GM19438 (cell line): ENCODE data around the gene RANBP10.
"Not testable (repeated sequence)": the region's sequence is repeated elsewhere in the genome, so short reads cannot be mapped to it uniquely, and the experiment has no call there.

Source experiments
- ATAC-seq: cut with Tn5 transposase; IDR thresholded peaks from one replicate; pipeline ENCODE4 v1.9.1; 2021; ENCODE audit warnings: low read depth; ENCODE audit not compliant: unreplicated experiment

Gene RANBP10

DNA sequence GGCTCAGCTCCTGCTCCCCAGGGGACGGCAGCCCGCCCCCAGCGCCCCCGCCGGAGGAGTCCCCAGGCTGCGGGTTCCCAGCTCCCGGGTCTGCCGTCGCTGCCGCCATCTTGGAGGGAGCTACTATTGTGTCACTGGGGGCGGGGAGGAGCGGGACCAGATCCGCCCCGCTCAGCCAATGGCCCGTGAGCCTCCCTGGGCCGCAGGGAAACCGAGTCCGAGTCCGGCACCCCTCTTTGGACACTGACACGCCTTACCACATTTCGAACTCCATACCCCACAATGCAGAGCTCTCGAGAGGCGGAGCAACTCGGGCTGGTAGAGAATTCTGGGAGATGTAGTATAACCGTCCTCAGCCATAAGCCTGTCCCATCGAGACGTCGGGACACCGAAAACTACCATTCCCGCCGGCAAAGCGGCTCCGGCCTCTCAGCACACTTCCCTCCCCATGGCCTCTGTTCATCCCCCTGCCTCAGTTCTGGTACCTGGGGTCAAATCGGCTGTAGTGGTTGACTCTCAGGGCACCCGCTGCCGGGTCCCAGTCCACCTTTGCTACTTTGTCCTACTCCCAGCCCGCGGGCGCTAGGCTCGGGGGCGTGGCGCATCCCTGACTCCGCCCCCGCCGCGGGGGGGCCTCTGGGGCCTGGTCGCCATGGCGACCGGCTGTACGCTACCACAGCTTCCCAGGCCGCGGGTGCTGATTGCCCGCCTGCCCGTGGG, at the start of gene RANBP10, which contains the start of gene TSNAXIP1:
Gene RANBP10, minus strand, starts transcription at position 133 of the 720 bp plus-strand sequence. Its CDS starts 24 bp downstream, at position 109.
Gene TSNAXIP1, plus strand, starts transcription at position 462 of the 720 bp plus-strand sequence. CDS start 261 bp downstream, outside the sequence.
- ATAC-seq = peak; percentile 93

DNA sequence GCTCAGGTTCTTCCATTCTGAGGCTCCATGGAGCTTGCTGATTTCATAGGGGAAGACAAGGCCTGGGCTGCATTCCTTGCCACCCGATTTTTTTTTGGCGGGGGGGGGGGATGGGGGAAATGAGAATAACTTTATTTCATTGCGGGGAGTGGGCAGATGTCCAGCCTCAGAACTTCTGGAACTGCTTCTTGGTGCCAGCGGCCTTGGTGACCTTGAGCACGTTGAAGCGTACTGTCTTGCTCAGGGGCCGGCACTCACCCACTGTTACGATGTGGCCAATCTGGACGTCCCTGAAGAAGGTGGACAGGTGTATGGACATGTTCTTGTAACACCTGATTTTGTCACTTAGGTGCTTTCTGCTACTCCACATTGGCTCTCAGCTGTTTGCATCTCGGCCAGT, 49.4 kb upstream of the RANBP10 start:
- no peak for ATAC-seq

DNA sequence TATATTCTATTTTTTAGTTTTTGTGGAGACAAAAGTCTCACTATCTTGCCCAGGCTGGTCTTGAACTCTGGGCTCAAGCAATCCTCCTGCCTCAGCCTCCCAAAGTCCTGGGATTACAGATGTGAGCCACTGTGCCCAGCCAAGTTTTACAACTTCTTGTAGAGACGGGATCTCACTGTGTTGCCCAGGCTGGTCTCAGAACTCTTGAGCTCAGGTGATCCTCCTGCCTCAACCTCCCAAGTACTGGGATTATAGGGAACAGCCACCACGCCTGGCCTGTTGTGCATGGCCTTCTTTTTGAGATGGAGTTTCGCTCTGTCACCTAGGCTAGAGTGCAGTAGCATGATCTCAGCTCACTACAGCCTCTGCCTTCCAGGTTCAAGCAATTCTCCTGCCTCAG, 47.3 kb upstream of the RANBP10 start:
- no peak for ATAC-seq

DNA sequence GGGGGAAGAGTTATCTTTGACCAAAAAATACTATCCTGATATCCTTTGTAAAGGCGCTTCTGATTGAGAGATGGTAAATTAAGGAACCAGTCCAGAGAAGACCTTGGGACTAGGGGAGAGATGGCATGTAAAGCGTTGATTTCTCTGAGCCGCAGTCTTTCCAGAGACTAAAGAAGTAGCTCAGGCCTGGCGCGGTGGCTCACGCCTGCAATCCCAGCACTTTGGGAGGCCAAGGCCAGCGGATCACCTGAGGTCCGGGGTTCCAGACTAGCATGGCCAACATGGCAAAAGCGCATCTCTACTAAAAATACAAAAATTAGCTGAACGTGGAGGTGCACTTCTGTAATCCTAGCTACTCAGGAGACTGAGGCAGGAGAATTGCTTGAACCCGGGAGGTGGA, 41.8 kb upstream of the RANBP10 start:
- ATAC-seq = no peak

DNA sequence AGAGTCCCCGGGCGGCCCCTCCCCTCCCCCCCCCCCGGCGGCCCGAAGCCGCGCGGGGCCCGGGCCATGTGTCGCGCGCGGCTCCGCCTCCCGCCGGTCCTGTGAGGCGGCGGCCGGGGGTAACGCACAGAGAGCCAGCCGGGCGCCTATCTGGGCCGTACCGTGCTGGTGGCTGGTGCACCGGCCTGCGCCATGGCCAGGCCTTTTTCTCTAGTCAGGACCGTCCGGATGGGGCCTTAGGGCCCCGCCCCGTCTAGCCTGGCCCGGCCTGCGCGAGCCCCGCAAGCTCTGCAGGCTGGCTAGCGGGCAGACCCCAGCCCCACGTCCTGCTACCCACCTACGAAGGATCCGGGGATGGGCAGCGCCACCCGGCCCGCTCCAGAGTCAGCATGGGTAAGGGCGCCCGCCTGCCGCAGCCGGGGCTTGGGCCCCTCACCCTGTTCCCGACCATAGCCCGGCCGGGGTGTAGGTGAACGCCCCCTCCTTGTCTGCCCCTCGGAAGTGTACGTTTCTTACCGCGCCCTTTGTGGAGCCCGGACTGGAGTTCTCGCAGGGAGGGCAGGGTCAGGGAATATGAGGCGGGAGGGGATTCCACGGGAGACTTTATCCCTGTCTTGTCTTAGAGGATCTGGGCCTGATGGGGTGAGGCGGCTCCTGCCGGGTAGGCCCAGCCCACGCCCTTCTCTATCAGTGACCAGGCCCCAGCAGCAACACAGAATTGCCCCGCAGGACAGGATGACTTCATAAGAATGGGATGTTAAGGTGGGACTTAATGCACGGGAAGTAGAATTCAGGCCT, 40.9 kb upstream of the RANBP10 start, which contains the start of gene CENPT:
Gene CENPT, minus strand, starts transcription at position 630 of the 798 bp plus-strand sequence. CDS start 13,834 bp downstream, outside the sequence.
- ATAC-seq = peak; percentile 24

DNA sequence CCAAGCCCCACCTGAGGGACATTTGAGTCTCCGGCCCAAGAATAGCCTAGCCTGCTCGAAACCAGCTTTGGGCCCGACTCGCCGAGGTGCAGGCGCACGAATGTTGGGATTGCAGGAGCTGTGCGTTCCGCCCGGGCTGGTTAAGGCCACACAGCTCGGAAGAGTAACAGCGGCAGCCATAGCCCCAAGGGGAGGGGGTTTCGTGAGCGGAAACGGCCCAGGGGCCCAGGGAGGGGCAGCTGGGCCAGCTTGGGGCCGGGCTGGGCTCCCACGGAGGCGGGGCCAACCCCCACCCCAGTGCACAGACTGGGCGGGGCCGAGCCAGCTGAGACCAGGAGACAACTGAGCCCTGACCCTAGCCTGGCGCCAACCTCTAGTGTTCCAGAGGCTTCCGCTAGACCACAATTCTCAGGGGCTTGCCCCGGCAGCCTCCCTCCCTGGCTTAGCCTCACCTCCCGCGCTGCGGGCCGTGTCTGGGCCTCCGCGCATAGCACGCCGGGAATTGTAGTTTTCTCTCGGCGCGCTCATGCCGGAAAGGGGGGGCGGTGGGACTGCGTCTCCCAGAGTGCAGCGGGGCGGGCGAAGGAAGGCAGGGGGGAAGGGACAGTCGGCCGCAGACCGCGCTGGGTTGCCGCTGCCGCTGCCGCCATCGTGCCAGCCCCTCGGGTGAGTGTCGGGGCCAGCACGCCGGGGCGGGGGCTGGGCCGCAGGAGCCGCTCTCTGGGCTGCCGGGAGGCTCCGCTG, 40.1 kb upstream of the RANBP10 start, which contains the start of gene NUTF2:
Gene NUTF2, plus strand, starts transcription at position 614 of the 744 bp plus-strand sequence. CDS start 18,198 bp downstream, outside the sequence.
- peak; percentile 53 for ATAC-seq

DNA sequence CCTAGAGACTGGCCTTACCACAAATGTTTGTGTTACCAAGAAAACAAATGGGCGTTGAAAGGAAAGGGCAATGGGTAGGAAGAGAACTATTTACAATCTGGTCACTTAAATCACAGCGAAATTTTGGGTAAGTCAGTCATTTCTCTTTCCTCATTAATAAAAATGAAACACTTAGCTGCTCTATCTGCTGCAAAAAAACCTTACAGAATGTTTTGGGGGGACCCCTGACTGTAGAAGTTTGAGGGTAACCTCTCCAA, 39.6 kb upstream of the RANBP10 start:
- no peak for ATAC-seq

DNA sequence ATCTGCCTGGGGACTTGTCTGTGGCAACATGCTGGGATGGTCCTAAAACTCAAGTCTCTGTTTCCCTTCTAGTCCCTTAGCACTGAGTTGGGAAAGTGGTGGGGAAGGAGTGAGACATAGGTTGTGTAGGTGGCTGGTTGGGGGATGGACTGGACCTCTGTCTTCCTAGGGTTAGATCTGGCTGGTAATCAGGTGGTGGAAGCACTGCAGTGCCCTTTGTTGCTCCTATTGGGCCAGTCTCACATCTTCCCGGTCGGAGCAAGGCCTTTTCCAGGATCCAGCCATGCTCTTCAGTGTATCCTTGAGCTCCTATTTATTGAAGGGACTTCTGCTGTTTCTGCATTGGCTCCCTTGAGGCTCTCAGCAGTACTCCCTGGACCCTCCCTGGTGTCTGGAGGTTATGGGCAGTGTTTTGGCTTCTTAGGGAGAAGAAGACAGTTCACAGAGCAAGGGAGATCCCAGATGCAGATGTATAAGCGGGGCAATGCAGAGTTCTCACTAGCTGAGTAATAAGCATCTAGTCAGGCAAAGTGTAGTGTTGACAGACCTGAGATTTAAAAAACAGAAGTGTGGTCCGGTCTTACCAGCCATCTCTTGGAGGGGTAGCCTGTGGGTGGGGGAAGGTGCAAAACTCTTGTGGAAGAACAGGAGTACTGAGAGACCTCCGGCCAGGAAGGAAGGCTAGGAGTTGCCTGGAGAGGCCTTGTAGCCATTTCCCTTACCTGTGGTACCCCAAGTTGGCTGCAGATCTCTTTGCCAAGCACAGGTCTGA, 39.1 kb upstream of the RANBP10 start:
- ATAC-seq = no peak

DNA sequence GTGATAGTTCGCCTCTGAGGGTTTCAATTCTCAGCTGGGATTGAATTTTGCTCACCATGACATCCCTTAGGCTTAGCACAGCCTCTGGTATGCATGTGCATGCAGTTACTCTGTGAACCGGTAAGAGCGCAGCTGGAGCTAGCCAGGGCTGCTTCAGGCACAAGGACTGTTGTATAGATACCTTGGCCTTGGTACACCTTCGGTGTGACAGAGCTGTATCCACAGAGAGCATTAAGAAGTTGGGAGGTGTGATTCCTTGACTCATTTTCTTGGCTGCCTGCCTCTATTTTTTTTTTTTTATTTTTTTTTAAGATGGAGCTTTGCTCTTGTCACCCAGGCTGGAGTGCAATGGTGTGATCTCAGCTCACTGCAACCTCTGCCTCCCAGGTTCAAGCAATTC, 38.1 kb upstream of the RANBP10 start:
- no peak for ATAC-seq

DNA sequence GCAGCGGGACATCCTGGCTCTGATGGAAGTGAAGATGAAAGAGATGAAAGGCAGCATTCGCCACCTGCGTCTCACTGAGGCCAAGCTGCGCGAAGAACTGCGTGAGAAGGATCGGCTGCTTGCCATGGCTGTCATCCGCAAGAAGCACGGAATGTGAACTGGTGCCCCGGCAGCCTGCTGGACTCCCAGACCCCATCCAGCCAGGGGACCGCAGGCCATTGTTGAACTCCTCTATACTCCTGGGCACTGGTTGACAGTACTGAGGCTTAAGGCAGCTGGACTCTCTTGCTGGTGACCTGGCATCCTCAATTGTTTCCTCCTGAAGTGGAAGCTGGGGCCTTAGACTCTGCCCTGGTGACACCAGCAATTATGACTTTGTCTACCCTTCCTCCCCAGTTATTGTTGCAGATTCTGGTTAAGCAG, 37.0 kb upstream of the RANBP10 start:
- ATAC-seq = no peak

DNA sequence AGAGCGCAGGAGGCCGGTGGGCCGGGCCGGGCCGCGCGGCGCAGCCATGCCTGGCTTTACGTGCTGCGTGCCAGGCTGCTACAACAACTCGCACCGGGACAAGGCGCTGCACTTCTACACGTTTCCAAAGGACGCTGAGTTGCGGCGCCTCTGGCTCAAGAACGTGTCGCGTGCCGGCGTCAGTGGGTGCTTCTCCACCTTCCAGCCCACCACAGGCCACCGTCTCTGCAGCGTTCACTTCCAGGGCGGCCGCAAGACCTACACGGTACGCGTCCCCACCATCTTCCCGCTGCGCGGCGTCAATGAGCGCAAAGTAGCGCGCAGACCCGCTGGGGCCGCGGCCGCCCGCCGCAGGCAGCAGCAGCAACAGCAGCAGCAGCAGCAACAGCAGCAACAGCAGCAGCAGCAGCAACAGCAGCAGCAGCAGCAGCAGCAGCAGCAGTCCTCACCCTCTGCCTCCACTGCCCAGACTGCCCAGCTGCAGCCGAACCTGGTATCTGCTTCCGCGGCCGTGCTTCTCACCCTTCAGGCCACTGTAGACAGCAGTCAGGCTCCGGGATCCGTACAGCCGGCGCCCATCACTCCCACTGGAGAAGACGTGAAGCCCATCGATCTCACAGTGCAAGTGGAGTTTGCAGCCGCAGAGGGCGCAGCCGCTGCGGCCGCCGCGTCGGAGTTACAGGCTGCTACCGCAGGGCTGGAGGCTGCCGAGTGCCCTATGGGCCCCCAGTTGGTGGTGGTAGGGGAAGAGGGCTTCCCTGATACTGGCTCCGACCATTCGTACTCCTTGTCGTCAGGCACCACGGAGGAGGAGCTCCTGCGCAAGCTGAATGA, 36.4 kb upstream of the RANBP10 start:
- peak; percentile 13 for ATAC-seq

DNA sequence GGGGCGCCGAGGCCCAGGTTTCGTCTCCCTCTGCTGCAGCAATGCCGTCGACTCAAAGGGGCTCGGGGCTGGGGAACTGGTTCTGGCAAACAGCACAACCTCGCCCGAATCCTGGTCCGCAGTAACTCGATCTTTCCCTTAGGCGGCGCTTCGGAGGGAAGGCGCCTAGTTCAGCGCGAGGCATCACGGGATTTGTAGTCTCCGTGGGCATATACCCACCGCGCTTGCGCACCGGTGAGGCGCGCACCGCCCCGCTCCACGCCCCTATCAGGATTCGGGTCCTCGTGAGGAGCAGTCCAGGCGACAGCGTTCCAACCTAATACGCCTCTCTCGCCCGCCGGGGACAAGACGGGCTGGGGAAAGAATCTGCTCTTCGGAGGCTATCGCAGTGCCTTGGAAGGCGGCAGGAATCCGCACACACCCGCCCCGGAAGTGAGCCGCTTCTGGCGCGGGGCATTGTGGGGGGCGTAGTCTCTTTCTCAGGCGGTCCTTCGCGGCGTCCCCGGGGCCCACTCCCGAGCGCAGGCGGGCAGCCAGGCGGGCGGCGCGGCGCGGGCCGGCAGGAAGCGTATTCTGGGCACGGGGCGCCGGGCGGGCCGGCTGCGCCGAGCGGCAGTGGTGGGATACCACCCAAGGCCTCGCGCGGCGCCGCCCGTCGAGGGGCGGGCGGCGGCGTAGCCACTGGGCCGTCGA, 35.6 kb upstream of the RANBP10 start, which contains the start of gene THAP11:
Gene THAP11, plus strand, starts transcription at position 505 of the 693 bp plus-strand sequence. CDS start 235 bp downstream, outside the sequence.
- peak; percentile 37 for ATAC-seq

DNA sequence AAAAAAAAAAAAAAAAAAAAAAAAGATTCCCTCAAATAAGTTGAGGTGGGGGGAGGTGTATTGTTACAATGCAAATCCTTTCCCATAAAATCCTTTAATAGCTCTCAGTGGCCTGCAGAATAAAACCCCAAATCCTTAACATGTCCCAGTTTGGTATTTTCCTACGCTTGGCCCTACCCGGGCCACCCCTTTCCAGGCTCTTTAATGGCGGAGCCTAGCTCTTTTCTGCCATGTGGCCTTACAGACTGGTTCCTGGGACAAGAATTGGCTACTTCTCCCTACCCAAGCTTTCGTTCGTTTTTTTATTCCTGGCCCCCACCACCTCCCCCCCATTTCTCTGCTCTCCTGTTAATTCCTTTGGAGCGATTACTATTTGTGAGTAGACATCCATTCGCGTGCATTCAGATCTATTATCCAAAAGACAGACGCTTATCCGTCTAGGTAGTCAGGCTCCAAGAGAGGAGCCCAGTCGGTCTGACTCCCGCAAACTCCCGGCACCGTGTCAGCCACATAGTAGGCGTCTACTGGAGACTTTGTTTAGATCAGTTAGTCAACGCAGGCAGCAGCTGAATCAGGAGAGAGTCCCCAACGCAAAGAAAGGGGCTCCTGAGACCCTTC, 34.9 kb upstream of the RANBP10 start:
- no peak for ATAC-seq

DNA sequence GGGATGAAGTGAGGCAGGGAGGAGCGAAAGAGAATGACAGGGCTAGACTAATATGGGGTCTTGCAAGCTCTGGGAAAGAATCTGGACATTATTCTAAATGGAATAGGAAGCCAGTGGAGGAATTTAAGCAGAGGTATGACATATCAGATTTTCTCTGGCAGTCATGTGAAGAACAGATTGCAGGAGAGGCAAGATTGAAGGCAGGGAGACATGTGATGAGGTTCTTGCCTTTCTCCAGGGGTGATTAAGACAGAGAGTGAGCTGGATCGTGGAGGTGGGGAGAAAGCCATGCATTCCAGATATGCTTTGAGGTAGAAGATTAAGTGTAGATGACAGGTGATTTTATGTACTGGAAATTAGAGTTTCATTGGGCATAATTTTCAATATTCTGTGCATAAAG, 31.5 kb upstream of the RANBP10 start:
- no peak for ATAC-seq

DNA sequence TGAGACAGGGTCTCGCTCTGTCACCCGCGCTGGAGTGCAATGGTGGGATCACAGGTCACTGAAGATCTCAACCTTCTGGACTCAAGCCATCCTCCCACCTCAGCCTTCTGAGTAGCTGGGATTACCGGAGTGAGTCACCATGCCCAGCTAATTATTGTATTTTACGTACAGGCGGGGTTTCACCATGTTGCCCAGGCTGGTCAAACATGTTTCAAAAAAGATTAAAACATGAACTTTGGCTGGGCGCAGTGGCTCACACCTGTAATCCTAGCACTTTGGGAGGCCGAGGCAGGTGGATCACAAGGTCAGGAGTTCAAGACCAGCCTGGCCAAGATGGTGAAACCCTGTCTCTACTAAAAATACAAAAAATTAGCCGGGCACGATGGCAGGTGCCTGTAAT, 30.8 kb upstream of the RANBP10 start:
- ATAC-seq = not testable (repeated sequence)

DNA sequence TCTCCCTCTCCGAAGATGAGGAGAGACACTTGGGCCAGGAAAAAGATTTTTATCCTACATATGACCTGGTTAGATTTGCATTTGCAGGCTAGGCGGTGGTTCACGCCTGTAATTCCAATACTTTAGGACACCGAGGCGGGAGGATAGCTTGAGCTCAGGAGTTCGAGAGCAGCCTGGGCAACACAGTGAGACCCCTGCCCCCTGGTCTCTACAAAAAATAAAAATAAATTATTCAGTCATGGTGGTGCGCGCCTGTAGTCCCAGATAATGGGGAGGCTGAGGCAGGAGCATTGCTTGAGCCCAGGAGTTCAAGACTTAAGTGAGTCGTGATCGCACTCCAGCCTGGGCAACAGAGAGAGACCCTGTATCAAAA, 27.9 kb upstream of the RANBP10 start:
- no peak for ATAC-seq

DNA sequence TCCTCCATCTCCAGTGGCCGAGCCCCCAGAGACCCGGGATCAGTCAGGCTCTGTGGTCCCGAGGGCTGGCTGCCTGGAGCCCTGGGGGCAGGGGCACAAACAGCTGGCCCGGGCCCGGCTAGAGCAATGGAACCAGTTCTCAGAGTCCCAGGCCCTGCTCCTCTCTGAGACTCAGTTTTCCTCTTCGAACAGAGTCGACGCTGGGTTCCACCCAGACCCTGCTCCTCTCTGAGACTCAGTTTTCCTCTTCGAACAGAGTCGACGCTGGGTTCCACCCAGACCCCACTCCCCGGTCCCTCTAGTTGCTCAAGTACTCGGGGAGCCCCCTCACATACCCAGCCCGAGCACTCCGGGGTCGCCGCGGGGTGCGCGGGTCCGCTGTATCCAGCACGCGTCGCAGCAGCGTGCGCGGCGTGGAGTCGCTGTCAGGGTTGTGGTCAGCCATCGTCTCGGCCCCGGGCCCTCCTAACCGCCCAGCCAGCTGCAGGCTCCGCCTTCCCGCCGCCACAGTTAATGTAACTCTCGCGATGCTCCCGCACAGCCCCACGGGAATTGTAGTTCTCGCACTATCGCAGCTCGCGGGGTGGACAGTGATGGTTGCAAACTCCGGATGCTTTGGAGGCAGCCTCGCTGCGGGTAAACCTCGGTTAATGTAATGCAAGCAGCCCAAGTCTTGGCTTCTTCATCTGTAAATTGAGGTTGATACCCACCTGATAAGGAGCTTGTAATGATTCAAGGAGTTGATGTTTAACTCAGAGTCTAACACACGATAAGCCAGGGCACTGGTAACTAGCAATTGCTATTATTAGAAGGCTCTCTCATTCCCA, 27.3 kb upstream of the RANBP10 start:
- peak; percentile 95 for ATAC-seq
